ENCODE measurements around the gene STXBP6. TPM values are rescaled to one million over a fixed set of nuclear protein-coding genes. Genes with fewer than 3 reads are reported as not detected.

Gene STXBP6
- total and polyA plus RNA-seq, 2 of the 13 experiments (the other 11 are each of a cell fraction or from before 2014, with no cell fraction given), result 35.3 to 42.8 TPM

DNA sequence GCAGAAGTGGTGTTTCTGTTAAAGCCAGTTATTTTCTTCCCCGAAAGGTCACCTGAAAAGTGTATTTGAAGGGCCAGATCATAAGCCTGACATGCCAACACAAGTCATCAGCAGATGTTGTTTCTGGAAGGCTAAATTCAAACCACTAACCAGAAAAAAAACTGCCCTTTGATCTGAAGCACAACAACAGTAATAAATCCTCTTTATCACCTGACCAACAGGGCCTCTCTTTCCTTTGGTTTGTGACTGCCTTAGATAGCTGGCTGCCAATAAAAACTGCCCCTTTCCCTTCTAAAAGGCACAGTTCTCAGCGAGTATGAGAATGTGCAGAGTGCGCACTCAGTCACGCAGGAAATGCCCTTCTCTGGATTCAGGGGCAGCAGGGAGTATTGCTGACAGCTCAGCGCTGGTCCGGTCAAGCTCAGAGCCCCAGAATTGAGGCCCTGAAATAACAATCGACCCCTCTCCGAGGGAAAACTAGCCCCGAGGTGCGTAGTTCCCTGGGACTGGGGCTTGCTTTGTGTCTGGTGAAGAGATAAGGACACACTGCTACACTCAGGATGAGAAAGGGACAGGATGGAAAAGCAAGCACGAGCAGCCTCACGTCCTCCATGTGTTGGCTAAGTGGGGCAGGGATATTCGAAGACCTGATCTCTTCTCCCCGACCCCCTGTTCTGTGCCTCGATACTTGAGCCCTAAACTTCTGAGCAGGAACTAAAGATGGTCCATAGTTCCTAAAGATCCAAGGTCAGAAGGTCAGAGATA, 231.7 kb downstream of the STXBP6 start (continued):
- TF ChIP-seq ETV5 (CRISPR knock-in tag; IDR thresholded peaks at IDR 0.05; ENCODE audit: borderline replicate concordance) (peak; percentile 54; the same call in 1 of the 2 replicates), MAFF (IDR thresholded peaks at IDR 0.05; ENCODE audit: low read depth, low read length) (peak; percentile 54), ZNF841 (CRISPR knock-in tag; IDR thresholded peaks at IDR 0.05; ENCODE audit: borderline replicate concordance) (no peak), ZNF839 (CRISPR knock-in tag; IDR thresholded peaks at IDR 0.05; ENCODE audit: borderline replicate concordance) (no peak), ZNF569 (CRISPR knock-in tag; IDR thresholded peaks at IDR 0.05; ENCODE audit: borderline replicate concordance) (no peak), RBFOX2 (IDR thresholded peaks at IDR 0.05; ENCODE audit: low read depth, low read length) (peak; percentile 13; the same call in 1 of the 2 replicates), RBM39 (IDR thresholded peaks at IDR 0.05; ENCODE audit: low read depth, low read length, poor library complexity, severe bottlenecking) (no peak), BORCS8-MEF2B (CRISPR knock-in tag; IDR thresholded peaks at IDR 0.05) (peak; percentile 77), MEIS1 (CRISPR knock-in tag; IDR thresholded peaks at IDR 0.05; ENCODE audit: borderline replicate concordance) (peak; percentile 65), KMT2B (CRISPR knock-in tag; IDR thresholded peaks at IDR 0.05) (peak; percentile 69), ZNF329 (CRISPR knock-in tag; IDR thresholded peaks at IDR 0.05; ENCODE audit: low read depth) (0 out of 2 replicates have a peak, but pooled peaks have one; percentile 81), PHF8 (CRISPR knock-in tag; IDR thresholded peaks at IDR 0.05) (peak; percentile 68), ZNF296 (CRISPR knock-in tag; conservative IDR thresholded peaks at IDR 0.05) (peak; percentile 83; the same call in 1 of the 2 replicates), ZMYM2 (CRISPR knock-in tag; IDR thresholded peaks at IDR 0.05) (peak; percentile 86), CCDC6 (CRISPR knock-in tag; IDR thresholded peaks at IDR 0.05) (no peak; the same call in none of the 2 replicates), ZNF674 (CRISPR knock-in tag; IDR thresholded peaks at IDR 0.05; ENCODE audit: low read depth) (no peak), KMT2A (CRISPR knock-in tag; IDR thresholded peaks at IDR 0.05) (peak; percentile 72; the same call in 1 of the 2 replicates), ZBTB38 (CRISPR knock-in tag; IDR thresholded peaks at IDR 0.05) (peak; percentile 71; the same call in 1 of the 2 replicates), PAWR (CRISPR knock-in tag; IDR thresholded peaks at IDR 0.05; ENCODE audit: borderline replicate concordance) (peak; percentile 98; the same call in 1 of the 2 replicates), NR1H2 (CRISPR knock-in tag; IDR thresholded peaks at IDR 0.05; ENCODE audit: borderline replicate concordance, low read depth) (no peak)
- TF ChIP-seq, protein P1, sequence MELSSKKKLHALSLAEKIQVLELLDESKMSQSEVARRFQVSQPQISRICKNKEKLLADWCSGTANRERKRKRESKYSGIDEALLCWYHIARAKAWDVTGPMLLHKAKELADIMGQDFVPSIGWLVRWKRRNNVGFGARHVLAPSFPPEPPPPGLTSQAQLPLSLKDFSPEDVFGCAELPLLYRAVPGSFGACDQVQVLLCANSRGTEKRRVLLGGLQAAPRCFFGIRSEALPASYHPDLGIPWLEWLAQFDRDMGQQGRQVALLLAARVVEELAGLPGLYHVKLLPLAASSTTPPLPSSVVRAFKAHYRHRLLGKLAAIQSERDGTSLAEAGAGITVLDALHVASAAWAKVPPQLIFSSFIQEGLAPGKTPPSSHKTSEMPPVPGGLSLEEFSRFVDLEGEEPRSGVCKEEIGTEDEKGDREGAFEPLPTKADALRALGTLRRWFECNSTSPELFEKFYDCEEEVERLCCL (CRISPR knock-in tag; IDR thresholded peaks at IDR 0.05; ENCODE audit: borderline replicate concordance), result peak; percentile 93; the same call in 1 of the 2 replicates
- TF ChIP-seq, protein P2, sequence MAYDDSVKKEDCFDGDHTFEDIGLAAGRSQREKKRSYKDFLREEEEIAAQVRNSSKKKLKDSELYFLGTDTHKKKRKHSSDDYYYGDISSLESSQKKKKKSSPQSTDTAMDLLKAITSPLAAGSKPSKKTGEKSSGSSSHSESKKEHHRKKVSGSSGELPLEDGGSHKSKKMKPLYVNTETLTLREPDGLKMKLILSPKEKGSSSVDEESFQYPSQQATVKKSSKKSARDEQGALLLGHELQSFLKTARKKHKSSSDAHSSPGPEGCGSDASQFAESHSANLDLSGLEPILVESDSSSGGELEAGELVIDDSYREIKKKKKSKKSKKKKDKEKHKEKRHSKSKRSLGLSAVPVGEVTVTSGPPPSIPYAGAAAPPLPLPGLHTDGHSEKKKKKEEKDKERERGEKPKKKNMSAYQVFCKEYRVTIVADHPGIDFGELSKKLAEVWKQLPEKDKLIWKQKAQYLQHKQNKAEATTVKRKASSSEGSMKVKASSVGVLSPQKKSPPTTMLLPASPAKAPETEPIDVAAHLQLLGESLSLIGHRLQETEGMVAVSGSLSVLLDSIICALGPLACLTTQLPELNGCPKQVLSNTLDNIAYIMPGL (CRISPR knock-in tag; IDR thresholded peaks at IDR 0.05; ENCODE audit: borderline replicate concordance in 1 of 2, low read depth in 1 of 2), result peak; percentile 12 to 46; a peak in 1 of 4 replicates
- TF ChIP-seq, protein P3, sequence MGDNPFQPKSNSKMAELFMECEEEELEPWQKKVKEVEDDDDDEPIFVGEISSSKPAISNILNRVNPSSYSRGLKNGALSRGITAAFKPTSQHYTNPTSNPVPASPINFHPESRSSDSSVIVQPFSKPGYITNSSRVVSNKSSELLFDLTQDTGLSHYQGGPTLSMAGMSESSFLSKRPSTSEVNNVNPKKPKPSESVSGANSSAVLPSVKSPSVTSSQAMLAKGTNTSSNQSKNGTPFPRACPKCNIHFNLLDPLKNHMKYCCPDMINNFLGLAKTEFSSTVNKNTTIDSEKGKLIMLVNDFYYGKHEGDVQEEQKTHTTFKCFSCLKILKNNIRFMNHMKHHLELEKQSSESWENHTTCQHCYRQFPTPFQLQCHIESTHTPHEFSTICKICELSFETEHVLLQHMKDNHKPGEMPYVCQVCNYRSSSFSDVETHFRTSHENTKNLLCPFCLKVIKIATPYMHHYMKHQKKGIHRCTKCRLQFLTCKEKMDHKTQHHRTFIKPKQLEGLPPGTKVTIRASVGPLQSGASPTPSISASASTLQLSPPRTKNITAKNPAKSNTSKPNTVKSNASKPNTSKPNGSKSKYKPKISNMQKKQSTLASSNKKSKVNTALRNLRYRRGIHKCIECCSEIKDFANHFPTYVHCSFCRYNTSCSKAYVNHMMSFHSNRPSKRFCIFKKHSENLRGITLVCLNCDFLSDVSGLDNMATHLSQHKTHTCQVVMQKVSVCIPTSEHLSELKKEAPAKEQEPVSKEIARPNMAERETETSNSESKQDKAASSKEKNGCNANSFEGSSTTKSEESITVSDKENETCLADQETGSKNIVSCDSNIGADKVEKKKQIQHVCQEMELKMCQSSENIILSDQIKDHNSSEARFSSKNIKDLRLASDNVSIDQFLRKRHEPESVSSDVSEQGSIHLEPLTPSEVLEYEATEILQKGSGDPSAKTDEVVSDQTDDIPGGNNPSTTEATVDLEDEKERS (CRISPR knock-in tag; IDR thresholded peaks at IDR 0.05), result peak; percentile 13; the same call in 1 of the 2 replicates

Data from HepG2 (cell line).